A673 (cell line): ENCODE measurements around the gene F11R. TPM values are rescaled to one million over a fixed set of nuclear protein-coding genes. Genes with fewer than 3 reads are reported as not detected.
"Not testable (repeated sequence)": the region's sequence is repeated elsewhere in the genome, so short reads cannot be mapped to it uniquely, and the experiment has no call there.

ENCODE experiments used
- BruUV-seq: library from RNA; stranded (reverse); fragments of 400-500 nt; replicated peaks from 2 replicates; lab custom pipeline; 2021; lab: Mats Ljungman, UMichigan
- CTCF ChIA-PET: fragments of 300-600 bp; sonication (Branson Sonifier 250); formaldehyde crosslinking; loops from one replicate; lab custom pipeline; 2022; ENCODE audit warnings: antibody characterized with exemption; lab: Charles Lee
- POLR2A ChIA-PET: fragments of 300-600 bp; sonication (Branson Sonifier 250); formaldehyde crosslinking; loops from one replicate; lab custom pipeline; 2022; ENCODE audit warnings: antibody characterized with exemption; ENCODE audit not compliant: low non-redundant PET; lab: Charles Lee
- DNase-seq: peaks from one replicate; pipeline ENCODE4 v3.0.0-alpha.2; 2015; ENCODE audit warnings: low spot score
- H3K27ac ChIP-seq: fragments of 200-600 bp; sonication (generic); 2 replicates; pipeline ENCODE4 v1.5.1; 2016; ENCODE audit warnings: mixed run types, low read depth, mild to moderate bottlenecking, mixed read lengths, antibody characterized with exemption, low read length; ENCODE audit not compliant: poor library complexity, severe bottlenecking
- H3K27me3 ChIP-seq: fragments of 200-600 bp; sonication (generic); replicated peaks from 2 replicates; pipeline ENCODE4 v1.6.1; 2017; ENCODE audit warnings: mixed run types, low read depth, mild to moderate bottlenecking, mixed read lengths, antibody characterized with exemption, low read length; ENCODE audit not compliant: insufficient read depth, poor library complexity
- H3K36me3 ChIP-seq: fragments of 200-600 bp; sonication (generic); 2 replicates; pipeline ENCODE4 v1.6.1; 2016; ENCODE audit warnings: mixed run types, mild to moderate bottlenecking, mixed read lengths, antibody characterized with exemption, low read length; ENCODE audit not compliant: insufficient read depth, poor library complexity, severe bottlenecking
- H3K4me1 ChIP-seq: fragments of 200-600 bp; sonication (generic); 2 replicates; pipeline ENCODE4 v1.6.1; 2017; ENCODE audit warnings: mixed run types, mild to moderate bottlenecking, mixed read lengths, antibody characterized with exemption, low read length; ENCODE audit not compliant: insufficient read depth, poor library complexity, severe bottlenecking
- H3K4me3 ChIP-seq: fragments of 200-600 bp; sonication (generic); 2 replicates; pipeline ENCODE4 v1.5.1; 2016; ENCODE audit warnings: low read depth, mixed run types, mild to moderate bottlenecking, mixed read lengths, low read length; ENCODE audit not compliant: poor library complexity, severe bottlenecking
- H3K9me3 ChIP-seq: fragments of 200-600 bp; sonication (generic); 2 replicates; pipeline ENCODE4 v1.6.1; 2016; ENCODE audit warnings: mixed run types, low read depth, mild to moderate bottlenecking, mixed read lengths, antibody characterized with exemption, low read length; ENCODE audit not compliant: poor library complexity, severe bottlenecking
- EZH2 ChIP-seq: fragments of 200-600 bp; sonication (generic); IDR thresholded peaks from 2 replicates; pipeline ENCODE4 v1.6.1; 2017; ENCODE audit warnings: borderline replicate concordance, low read depth, mild to moderate bottlenecking, mixed read lengths, antibody characterized with exemption, low read length; ENCODE audit not compliant: poor library complexity, severe bottlenecking
- intact Hi-C: fragments of 100-400 bp; cut with micrococcal nuclease; formaldehyde crosslinking; loops from one replicate; pipeline ENCODE4 v1.10.0; 2022; ENCODE audit not compliant: unreplicated experiment
- total RNA-seq: library from RNA; stranded (reverse); gene quantifications from 2 replicates; pipeline ENCODE4 v1.2.3, GENCODE V29; 2021
- TF ChIP-seq, protein P1 (sequence below): fragments of 300-800, 200-600 bp; sonication (generic); conservative IDR thresholded peaks from 2 replicates; pipeline ENCODE4 v1.5.1; 2017; ENCODE audit warnings: low read depth, mild to moderate bottlenecking, antibody characterized with exemption, low read length, moderate library complexity, mixed read lengths

F11R gene
- total RNA-seq, 1 experiment from 2014 or later: 2.3 TPM

- DNase-seq: peak; percentile 73
- POLR2A ChIA-PET: interaction anchor here (0.6 kb wide), 1 partner anchor 111 kb away, joined by 4 read pairs; no protein-coding TSS in a partner anchor
- CTCF ChIA-PET: interaction anchor here (0.6 to 0.9 kb wide), 3 partner anchors 31 to 46 kb away, joined by 4 to 9 read pairs (median 4); no protein-coding TSS in a partner anchor
Observed at GRCh38 chr1:161021165-161021969, 415 bp upstream of the F11R start.

GRCh38 chr1:161019751-161020495 lies 1.0 kb downstream of the F11R start:
- CTCF ChIA-PET: no interaction called here
- no TSS peak for BruUV-seq
- no peak for TF ChIP-seq EZH2
- TF ChIP-seq, protein P1, sequence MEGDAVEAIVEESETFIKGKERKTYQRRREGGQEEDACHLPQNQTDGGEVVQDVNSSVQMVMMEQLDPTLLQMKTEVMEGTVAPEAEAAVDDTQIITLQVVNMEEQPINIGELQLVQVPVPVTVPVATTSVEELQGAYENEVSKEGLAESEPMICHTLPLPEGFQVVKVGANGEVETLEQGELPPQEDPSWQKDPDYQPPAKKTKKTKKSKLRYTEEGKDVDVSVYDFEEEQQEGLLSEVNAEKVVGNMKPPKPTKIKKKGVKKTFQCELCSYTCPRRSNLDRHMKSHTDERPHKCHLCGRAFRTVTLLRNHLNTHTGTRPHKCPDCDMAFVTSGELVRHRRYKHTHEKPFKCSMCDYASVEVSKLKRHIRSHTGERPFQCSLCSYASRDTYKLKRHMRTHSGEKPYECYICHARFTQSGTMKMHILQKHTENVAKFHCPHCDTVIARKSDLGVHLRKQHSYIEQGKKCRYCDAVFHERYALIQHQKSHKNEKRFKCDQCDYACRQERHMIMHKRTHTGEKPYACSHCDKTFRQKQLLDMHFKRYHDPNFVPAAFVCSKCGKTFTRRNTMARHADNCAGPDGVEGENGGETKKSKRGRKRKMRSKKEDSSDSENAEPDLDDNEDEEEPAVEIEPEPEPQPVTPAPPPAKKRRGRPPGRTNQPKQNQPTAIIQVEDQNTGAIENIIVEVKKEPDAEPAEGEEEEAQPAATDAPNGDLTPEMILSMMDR: no peak
- intact Hi-C loops: no loop called here
- DNase-seq: no peak
- Histone ChIP-seq H3K36me3 (no peaks in the 10 kb centered on the region), H3K4me1 (peaks cover 9% of the 10 kb centered on the region), H3K4me3 (peak overlapping the region; percentile 60), H3K27ac (no peak overlapping the region), H3K9me3 (no peaks in the 10 kb centered on the region), H3K27me3 (peaks cover 9% of the 10 kb centered on the region)
- POLR2A ChIA-PET: no interaction called here

More at GRCh38 chr1:161021165-161021969, 415 bp upstream of the F11R start:
- H3K27me3 ChIP-seq: peaks cover 9% of the 10 kb centered on the region
- BruUV-seq: no TSS peak
- peaks cover 9% of the 10 kb centered on the region for H3K4me1 ChIP-seq
- H3K9me3 ChIP-seq: no peaks in the 10 kb centered on the region
- peak overlapping the region; percentile 60 for H3K4me3 ChIP-seq
- intact Hi-C loops: no loop called here
- no peaks in the 10 kb centered on the region for H3K36me3 ChIP-seq
- TF ChIP-seq, protein P1: no peak
- TF ChIP-seq EZH2: no peak
- H3K27ac ChIP-seq: no peak overlapping the region

- H3K4me3 ChIP-seq, H3K27me3 ChIP-seq, H3K4me1 ChIP-seq, POLR2A ChIA-PET, H3K9me3 ChIP-seq, BruUV-seq, intact Hi-C loops, H3K36me3 ChIP-seq, H3K27ac ChIP-seq, DNase-seq: not testable (repeated sequence)
- CTCF ChIA-PET: interaction anchor here (0.7 kb wide), 1 partner anchor 574 kb away, joined by 10 read pairs; no protein-coding TSS in a partner anchor
Observed at GRCh38 chr1:161019111-161019660, 1.8 kb downstream of the F11R start.
